ENCODE results near the gene NFE2. TPM values are rescaled to one million over a fixed set of nuclear protein-coding genes. Genes with fewer than 3 reads are reported as not detected.

The NFE2 gene
- polyA plus RNA-seq, 1 experiment, result 0.25 TPM

- CTCF ChIA-PET, result interaction anchor here (0.6 to 4.8 kb wide), 7 partner anchors 16 to 127 kb away, joined by 3 to 56 read pairs (median 7); partner anchors contain the start of gene COPZ1
- Histone ChIP-seq H3K9me3 (ENCODE audit: control insufficient read depth, insufficient read depth, low read length) (no peaks in the 10 kb centered on the region), H3K4me3 (ENCODE audit: low read depth, low read length) (no peak overlapping the region), H3K27me3 (ENCODE audit: control insufficient read depth, insufficient read depth, low read length) (no peaks in the 10 kb centered on the region), H3K27ac (ENCODE audit: low read depth, low read length) (no peak overlapping the region)
- no peak for TF ChIP-seq CTCF (IDR thresholded peaks at IDR 0.05; ENCODE audit: low read depth, low read length)
- POLR2A ChIA-PET, result interaction anchor here (1.2 to 1.3 kb wide), 2 partner anchors 16 to 40 kb away, joined by 4 to 6 read pairs; partner anchors contain the start of genes COPZ1 and NFE2
- no peak for DNase-seq (ENCODE audit: low read depth, low spot score)
Measured at GRCh38 chr12:54340846-54341245, 40.0 kb upstream of the NFE2 start.

- POLR2A ChIA-PET, result interaction anchor here (1.5 to 1.7 kb wide), 2 partner anchors 20 to 52 kb away, joined by 3 to 14 read pairs; no protein-coding TSS in a partner anchor
Measured at GRCh38 chr12:54338698-54339296, 38.0 kb upstream of the NFE2 start.

DNA sequence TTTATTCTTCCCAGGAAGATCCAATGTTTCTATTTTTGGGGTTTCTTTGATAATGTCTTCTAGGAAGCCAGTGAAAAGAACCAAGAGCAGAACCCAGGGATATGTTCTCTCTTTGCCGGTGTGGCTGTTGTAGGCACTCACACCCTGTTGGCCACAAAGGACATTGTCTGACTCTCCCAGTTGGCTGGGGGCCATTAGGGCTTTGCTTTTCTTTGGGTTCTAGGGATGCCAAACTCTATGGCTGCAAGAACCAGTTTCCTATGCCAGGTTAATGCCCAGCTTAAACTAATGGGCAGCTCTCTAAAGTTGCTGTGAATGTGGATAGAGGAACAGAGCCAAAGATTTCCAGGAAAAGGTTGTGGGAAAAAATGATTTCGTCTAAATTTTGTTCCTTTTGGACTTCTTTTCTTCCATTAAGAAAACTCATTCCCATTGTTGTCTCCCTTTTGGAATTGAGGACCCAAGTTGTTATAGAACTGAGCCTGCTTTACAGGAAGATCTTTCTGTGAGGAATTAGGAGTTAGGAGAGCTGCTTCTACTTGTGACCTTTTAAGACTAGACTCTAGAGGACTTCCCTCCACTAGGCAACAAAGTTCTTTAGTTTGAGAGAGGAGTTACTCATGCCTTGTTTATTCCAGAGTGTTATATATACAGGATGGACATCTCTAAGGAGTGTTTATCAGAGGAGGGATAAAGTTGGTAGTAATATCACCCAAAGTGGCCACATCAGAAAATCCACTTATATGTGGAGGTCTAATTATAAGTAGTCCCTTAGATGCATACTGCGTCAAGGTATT, 37.2 kb upstream of the NFE2 start:
- TF ChIP-seq CTCF (IDR thresholded peaks at IDR 0.05; ENCODE audit: low read depth, low read length), result no peak
- no peaks in the 10 kb centered on the region for H3K9me3 ChIP-seq (ENCODE audit: control insufficient read depth, insufficient read depth, low read length)
- ChIA-PET POLR2A (interaction anchor here (0.7 to 1.7 kb wide), 6 partner anchors 9 to 58 kb away, joined by 3 to 14 read pairs (median 3); partner anchors contain the start of genes COPZ1 and HNRNPA1), CTCF (interaction anchor here (1.0 to 7.0 kb wide), 21 partner anchors 11 to 137 kb away, joined by 3 to 122 read pairs (median 6); partner anchors contain the start of genes COPZ1 and NFE2)
- no peaks in the 10 kb centered on the region for H3K27me3 ChIP-seq (ENCODE audit: control insufficient read depth, insufficient read depth, low read length)
- H3K27ac ChIP-seq (ENCODE audit: low read depth, low read length), result peak overlapping the region; percentile 3
- no peak overlapping the region for H3K4me3 ChIP-seq (ENCODE audit: low read depth, low read length)
- no peak for DNase-seq (ENCODE audit: low read depth, low spot score)

More at GRCh38 chr12:54338698-54339296, 38.0 kb upstream of the NFE2 start:
- no peak for TF ChIP-seq CTCF (IDR thresholded peaks at IDR 0.05; ENCODE audit: low read depth, low read length)
- Histone ChIP-seq H3K27ac (ENCODE audit: low read depth, low read length) (peak overlapping the region; percentile 52), H3K9me3 (ENCODE audit: control insufficient read depth, insufficient read depth, low read length) (no peaks in the 10 kb centered on the region), H3K27me3 (ENCODE audit: control insufficient read depth, insufficient read depth, low read length) (no peaks in the 10 kb centered on the region), H3K4me3 (ENCODE audit: low read depth, low read length) (no peak overlapping the region)
- CTCF ChIA-PET, result interaction anchor here (2.1 to 7.0 kb wide), 3 partner anchors 14 to 32 kb away, joined by 9 to 122 read pairs (median 48); partner anchors contain the start of gene COPZ1
- DNase-seq (ENCODE audit: low read depth, low spot score), result no peak

GRCh38 chr12:54337280-54337842, 36.5 kb upstream of the NFE2 start:
- ChIA-PET POLR2A (interaction anchor here (0.7 to 1.7 kb wide), 6 partner anchors 9 to 57 kb away, joined by 3 to 14 read pairs (median 3); partner anchors contain the start of genes COPZ1 and HNRNPA1), CTCF (interaction anchor here (0.9 to 7.0 kb wide), 26 partner anchors 10 to 136 kb away, joined by 3 to 122 read pairs (median 6); partner anchors contain the start of genes COPZ1 and NFE2)
- Histone ChIP-seq H3K9me3 (ENCODE audit: control insufficient read depth, insufficient read depth, low read length) (no peaks in the 10 kb centered on the region), H3K4me3 (ENCODE audit: low read depth, low read length) (no peak overlapping the region), H3K27me3 (ENCODE audit: control insufficient read depth, insufficient read depth, low read length) (no peaks in the 10 kb centered on the region), H3K27ac (ENCODE audit: low read depth, low read length) (no peak overlapping the region)
- no peak for DNase-seq (ENCODE audit: low read depth, low spot score)
- peak; percentile 11; the same call in 1 of the 2 replicates for TF ChIP-seq CTCF (IDR thresholded peaks at IDR 0.05; ENCODE audit: low read depth, low read length)

Data from AG04450 (cell line).